Activated CD4-positive, CD25-positive, alpha-beta regulatory T cell treated with anti-CD3 and anti-CD28 coated beads, Interleukin-2, amount 50 U/mL, for 24 hours (primary cell): Measurements from ENCODE around the gene MYCL.

Source experiments
- ATAC-seq, 2 donors: fragments of 150-1000 bp; cut with Tn5 transposase; one replicate each; pipeline ENCODE4 v1.10.0; 2021; ENCODE audit warnings: mild to moderate bottlenecking in 1 of 2, moderate library complexity in 1 of 2

MYCL gene

GRCh38 chr1:39852214-39852791 is 49.4 kb downstream of the MYCL start:
- no peak for ATAC-seq

DNA sequence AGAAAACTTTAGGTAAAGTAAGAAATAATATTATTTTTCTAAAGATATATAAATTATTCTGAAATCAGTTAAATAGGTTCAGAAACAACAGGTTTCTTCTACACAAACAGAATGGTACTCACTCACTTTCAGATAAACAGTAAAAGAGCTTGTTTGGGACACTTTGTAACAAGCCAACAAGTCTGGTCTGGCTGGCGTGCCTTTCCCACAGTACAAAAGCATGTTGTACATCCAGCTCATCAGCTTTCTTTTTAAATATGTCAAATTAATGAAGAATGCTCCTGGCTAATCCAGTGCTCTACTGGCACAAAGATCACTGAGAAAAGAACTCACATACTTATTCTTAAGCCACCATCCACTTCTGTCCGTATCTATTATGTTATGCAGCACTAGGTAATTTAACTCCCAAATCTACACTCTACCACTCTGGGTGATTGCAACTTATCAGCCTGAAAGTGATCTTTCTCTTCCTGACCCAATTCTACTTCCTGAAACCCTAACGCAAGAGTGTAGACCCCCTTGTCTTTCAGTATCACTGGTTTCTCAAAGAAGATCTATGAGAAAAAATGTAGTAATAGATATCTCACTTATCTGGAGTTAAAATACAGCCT is 51.0 kb downstream of the MYCL start:
- ATAC-seq: no peak

- ATAC-seq: no peak
Measured at GRCh38 chr1:39849203-39849602, 52.5 kb downstream of the MYCL start.

- ATAC-seq: no peak
Measured at GRCh38 chr1:39847940-39848339, 53.8 kb downstream of the MYCL start.

GRCh38 chr1:39846796-39847195 is 54.9 kb downstream of the MYCL start:
- ATAC-seq: no peak

GRCh38 chr1:39845569-39846566 is 55.8 kb downstream of the MYCL start:
- ATAC-seq: peak; percentile 85 to 92
